SK-N-SH (cell line): Measurements from ENCODE around the gene POC1B.

ENCODE experiments used
- EP300 ChIP-seq, 2 experiments: IDR thresholded peaks; 2 replicates each; pipeline versions ENCODE4 v1.4.0 to v1.6.1; 2012; ENCODE audit warnings: borderline replicate concordance in 1 of 2, low read depth in 1 of 2, low read length in 1 of 2
- EZH2phosphoT487 ChIP-seq: fragments of 200-600 bp; sonication (generic); IDR thresholded peaks from 2 replicates; pipeline ENCODE4 v1.6.1; 2017; ENCODE audit warnings: low read depth, mixed run types, mild to moderate bottlenecking, antibody characterized with exemption, moderate library complexity, borderline replicate concordance
- FOXM1 ChIP-seq: IDR thresholded peaks from 2 replicates; pipeline ENCODE4 v1.4.0; 2012; ENCODE audit warnings: low read depth, mild to moderate bottlenecking
- JUND ChIP-seq: IDR thresholded peaks from 2 replicates; pipeline ENCODE4 v1.4.0; 2012
- NRF1 ChIP-seq: IDR thresholded peaks from 2 replicates; pipeline ENCODE4 v1.6.1; 2012; ENCODE audit warnings: low read depth, mild to moderate bottlenecking, low read length
- POLR2AphosphoS5 ChIP-seq: IDR thresholded peaks from 2 replicates; pipeline ENCODE4 v1.6.1; 2012; ENCODE audit warnings: low read depth, low read length
- RCOR1 ChIP-seq: fragments of 150-350 bp; IDR thresholded peaks from 2 replicates; pipeline ENCODE4 v1.6.1; 2017; ENCODE audit warnings: antibody characterized with exemption, low read length
- SMC3 ChIP-seq: IDR thresholded peaks from 2 replicates; pipeline ENCODE4 v1.6.1; 2012; ENCODE audit warnings: low read depth, low read length, improper control_type of control experiment
- YY1 ChIP-seq: IDR thresholded peaks from 2 replicates; pipeline ENCODE4 v1.4.0; 2012; ENCODE audit warnings: low read depth, mild to moderate bottlenecking
- TF ChIP-seq, protein P1 (sequence below): fragments of 200-600 bp; sonication (generic); IDR thresholded peaks from 2 replicates; pipeline ENCODE4 v1.6.1; 2017; ENCODE audit warnings: antibody characterized with exemption, mild to moderate bottlenecking, moderate library complexity
- TF ChIP-seq, protein P2 (sequence below): IDR thresholded peaks from 2 replicates; pipeline ENCODE4 v1.4.0; 2012; ENCODE audit warnings: low read depth
- TF ChIP-seq, protein P3 (sequence below): IDR thresholded peaks from 2 replicates; pipeline ENCODE4 v1.4.0; 2012; ENCODE audit warnings: low read depth, borderline replicate concordance

DNA sequence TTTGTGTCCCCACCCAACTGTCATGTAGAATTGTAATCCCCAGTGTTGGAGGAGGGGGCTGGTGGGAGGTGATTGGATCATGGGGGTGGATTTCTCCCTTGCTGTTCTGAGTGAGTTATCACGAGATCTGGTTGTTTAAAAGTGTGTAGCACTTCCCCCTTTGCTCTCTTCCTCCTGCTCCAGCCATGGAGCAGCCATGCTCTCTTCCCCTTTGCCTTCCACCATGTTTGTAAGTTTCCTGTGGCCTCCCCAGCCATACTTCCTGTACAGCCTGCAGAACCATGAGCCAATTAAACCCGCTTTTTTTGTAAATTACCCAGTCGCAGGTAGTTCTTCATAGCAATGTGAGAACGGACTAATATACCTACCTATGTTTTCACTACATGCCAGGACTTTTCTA lies 2.6 kb upstream of the POC1B start:
- TF ChIP-seq, protein P1, sequence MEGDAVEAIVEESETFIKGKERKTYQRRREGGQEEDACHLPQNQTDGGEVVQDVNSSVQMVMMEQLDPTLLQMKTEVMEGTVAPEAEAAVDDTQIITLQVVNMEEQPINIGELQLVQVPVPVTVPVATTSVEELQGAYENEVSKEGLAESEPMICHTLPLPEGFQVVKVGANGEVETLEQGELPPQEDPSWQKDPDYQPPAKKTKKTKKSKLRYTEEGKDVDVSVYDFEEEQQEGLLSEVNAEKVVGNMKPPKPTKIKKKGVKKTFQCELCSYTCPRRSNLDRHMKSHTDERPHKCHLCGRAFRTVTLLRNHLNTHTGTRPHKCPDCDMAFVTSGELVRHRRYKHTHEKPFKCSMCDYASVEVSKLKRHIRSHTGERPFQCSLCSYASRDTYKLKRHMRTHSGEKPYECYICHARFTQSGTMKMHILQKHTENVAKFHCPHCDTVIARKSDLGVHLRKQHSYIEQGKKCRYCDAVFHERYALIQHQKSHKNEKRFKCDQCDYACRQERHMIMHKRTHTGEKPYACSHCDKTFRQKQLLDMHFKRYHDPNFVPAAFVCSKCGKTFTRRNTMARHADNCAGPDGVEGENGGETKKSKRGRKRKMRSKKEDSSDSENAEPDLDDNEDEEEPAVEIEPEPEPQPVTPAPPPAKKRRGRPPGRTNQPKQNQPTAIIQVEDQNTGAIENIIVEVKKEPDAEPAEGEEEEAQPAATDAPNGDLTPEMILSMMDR, result no peak
- TF ChIP-seq JUND, result no peak
- TF ChIP-seq, protein P2, sequence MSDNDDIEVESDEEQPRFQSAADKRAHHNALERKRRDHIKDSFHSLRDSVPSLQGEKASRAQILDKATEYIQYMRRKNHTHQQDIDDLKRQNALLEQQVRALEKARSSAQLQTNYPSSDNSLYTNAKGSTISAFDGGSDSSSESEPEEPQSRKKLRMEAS, result no peak
- no peak for TF ChIP-seq EZH2phosphoT487
- TF ChIP-seq SMC3, result no peak
- no peak for TF ChIP-seq YY1
- TF ChIP-seq EP300 (IDR thresholded peaks at IDR 0.05; ENCODE audit: borderline replicate concordance in 1 of 2, low read depth in 1 of 2, low read length in 1 of 2), result no peak
- no peak for TF ChIP-seq RCOR1
- no peak for TF ChIP-seq FOXM1
- no peak for TF ChIP-seq NRF1
- no peak for TF ChIP-seq POLR2AphosphoS5
- TF ChIP-seq, protein P3, sequence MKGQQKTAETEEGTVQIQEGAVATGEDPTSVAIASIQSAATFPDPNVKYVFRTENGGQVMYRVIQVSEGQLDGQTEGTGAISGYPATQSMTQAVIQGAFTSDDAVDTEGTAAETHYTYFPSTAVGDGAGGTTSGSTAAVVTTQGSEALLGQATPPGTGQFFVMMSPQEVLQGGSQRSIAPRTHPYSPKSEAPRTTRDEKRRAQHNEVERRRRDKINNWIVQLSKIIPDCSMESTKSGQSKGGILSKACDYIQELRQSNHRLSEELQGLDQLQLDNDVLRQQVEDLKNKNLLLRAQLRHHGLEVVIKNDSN, result no peak
